ENCODE measurements around the gene PKDCC.

Gene PKDCC

GRCh38 chr2:42025151-42025582, 22.7 kb upstream of the PKDCC start:
- no peak for DNase-seq (ENCODE audit: low spot score)
- TF ChIP-seq CTCF (IDR thresholded peaks at IDR 0.05; ENCODE audit: extremely low read depth, missing control alignments): no peak

GRCh38 chr2:42026272-42026671, 21.5 kb upstream of the PKDCC start:
- TF ChIP-seq CTCF (IDR thresholded peaks at IDR 0.05; ENCODE audit: extremely low read depth, missing control alignments): no peak
- DNase-seq (ENCODE audit: low spot score): no peak

GRCh38 chr2:42028571-42029148, 19.2 kb upstream of the PKDCC start:
- no peak for TF ChIP-seq CTCF (IDR thresholded peaks at IDR 0.05; ENCODE audit: extremely low read depth, missing control alignments)

GRCh38 chr2:42029171-42029570, 18.6 kb upstream of the PKDCC start:
- no peak for DNase-seq (ENCODE audit: low spot score)
- TF ChIP-seq CTCF (IDR thresholded peaks at IDR 0.05; ENCODE audit: extremely low read depth, missing control alignments): no peak

More at GRCh38 chr2:42028571-42029148, 19.2 kb upstream of the PKDCC start:
- peak; percentile 62 for DNase-seq (ENCODE audit: low spot score)

- TF ChIP-seq CTCF (IDR thresholded peaks at IDR 0.05; ENCODE audit: extremely low read depth, missing control alignments): no peak
- no peak for DNase-seq (ENCODE audit: low spot score)
Measured at GRCh38 chr2:42029639-42030199, 18.1 kb upstream of the PKDCC start.

- no peak for DNase-seq (ENCODE audit: low spot score)
- no peak for TF ChIP-seq CTCF (IDR thresholded peaks at IDR 0.05; ENCODE audit: extremely low read depth, missing control alignments)
Measured at GRCh38 chr2:42030200-42030759, 17.5 kb upstream of the PKDCC start.

- TF ChIP-seq CTCF (IDR thresholded peaks at IDR 0.05; ENCODE audit: extremely low read depth, missing control alignments): no peak
- DNase-seq (ENCODE audit: low spot score): no peak
Measured at GRCh38 chr2:42030829-42031228, 17.0 kb upstream of the PKDCC start.

Data from GM20000 (cell line).